DMS 273 treated with DMSO at 0.1 percent for 48 hours (cell line): ENCODE results near the gene WBP2NL.

Experiments
- DNase-seq: peaks from one replicate; lab custom pipeline; 2025; lab: John Stamatoyannopoulos, UW

The WBP2NL gene

GRCh38 chr22:42072606-42073330, 74.2 kb downstream of the WBP2NL start:
- no peak for DNase-seq

DNA sequence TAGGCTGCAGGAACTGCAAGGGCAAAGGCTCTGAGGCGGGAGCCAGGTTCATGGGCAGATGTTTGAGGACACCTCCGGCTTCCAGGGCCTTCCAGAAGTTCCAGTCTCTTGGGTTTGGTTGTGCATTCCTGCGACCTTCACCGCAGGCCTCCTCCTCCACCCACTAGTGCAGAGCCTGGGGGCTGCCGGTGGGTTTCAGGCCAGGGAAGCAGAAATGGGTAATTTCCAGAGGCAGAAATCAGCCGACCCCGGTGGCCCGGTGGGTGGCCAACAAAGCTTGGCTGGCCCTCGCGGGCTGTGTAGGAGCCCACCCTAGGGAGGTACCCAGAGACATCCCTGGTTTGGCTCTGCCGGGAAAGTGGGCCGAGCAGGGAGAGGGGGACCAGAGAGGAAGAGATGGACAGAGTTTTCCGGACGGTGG, 75.0 kb downstream of the WBP2NL start:
- no peak for DNase-seq

DNA sequence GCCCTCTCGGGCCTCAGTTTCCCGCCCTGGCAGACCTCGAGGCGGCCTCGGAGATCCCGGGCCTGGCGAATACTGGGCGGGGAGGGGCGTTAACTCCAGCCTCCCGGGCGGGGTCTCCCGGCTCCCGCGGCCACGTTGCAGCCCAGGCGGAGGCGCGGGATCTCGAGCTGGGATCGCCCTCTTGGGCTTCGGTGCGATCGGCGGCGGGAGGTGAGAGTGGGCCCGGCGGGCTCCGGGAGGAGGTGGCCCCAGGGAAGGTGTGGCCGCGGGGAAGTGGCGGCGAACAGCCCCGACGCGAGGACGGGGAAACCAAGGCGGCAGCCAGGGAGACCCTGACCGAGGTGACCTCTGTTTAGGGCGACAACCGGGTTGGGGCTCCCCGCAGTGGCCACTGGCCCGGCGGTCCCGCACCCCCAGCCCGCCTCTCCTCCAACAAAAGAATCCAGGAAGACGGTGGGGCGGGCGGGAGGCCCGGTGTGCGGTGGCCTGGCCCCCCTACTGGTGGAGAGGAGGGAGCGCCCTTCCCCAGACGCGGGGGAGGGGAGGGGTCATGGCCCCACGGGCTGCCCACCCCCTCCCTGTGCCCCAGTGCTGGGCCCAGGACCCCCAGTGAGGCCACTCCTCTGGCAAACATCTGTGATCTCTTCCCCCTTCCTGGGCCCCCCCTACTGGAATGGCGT, 75.7 kb downstream of the WBP2NL start, which contains the start of gene PHETA2:
TSS of gene PHETA2 (plus strand) at position 117 of the 680 bp plus-strand sequence. CDS start 3,046 bp downstream, outside the sequence.
- no peak for DNase-seq

- no peak for DNase-seq
These were observed 76.5 kb downstream of the WBP2NL start for GRCh38 chr22:42074846-42075676.

- no peak for DNase-seq
These were observed 78.3 kb downstream of the WBP2NL start for GRCh38 chr22:42076764-42077485.

DNA sequence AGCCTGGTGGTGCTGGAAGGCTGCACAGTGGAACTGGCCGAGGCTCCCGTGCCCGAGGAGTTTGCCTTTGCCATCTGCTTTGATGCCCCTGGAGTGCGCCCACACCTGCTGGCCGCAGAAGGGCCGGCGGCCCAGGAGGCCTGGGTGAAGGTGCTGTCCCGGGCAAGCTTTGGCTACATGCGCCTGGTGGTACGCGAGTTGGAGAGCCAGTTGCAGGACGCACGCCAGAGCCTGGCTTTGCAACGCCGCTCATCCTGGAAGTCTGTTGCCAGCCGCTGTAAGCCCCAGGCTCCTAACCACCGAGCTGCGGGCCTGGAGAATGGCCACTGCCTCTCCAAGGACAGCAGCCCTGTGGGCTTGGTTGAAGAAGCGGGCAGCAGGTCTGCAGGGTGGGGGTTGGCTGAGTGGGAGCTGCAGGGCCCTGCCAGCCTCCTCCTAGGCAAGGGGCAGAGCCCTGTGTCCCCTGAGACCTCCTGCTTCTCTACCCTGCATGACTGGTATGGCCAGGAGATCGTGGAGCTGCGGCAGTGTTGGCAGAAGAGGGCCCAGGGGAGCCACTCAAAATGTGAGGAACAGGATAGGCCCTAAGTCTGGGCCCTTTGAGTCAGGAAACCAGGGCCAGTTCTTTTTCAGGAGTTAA, 79.0 kb downstream of the WBP2NL start:
- DNase-seq: no peak
